OCI-LY3 (cell line): ENCODE data around the gene WDR5B.

Source experiments
- H2AFZ ChIP-seq: fragments of 200-600, 300-600 bp; shearing (Covaris generic); 2 replicates; pipeline ENCODE4 v1.6.0; 2014; ENCODE audit warnings: antibody characterized with exemption, low read depth, low read length
- H3K27ac ChIP-seq: fragments of 200-600, 300-600 bp; sonication (generic); 2 replicates; pipeline ENCODE4 v1.5.1; 2014; ENCODE audit warnings: mild to moderate bottlenecking, low read length, moderate library complexity, mixed read lengths
- H3K27me3 ChIP-seq: fragments of 200-600, 300-600 bp; sonication (generic); 2 replicates; pipeline ENCODE4 v1.6.1; 2014; ENCODE audit warnings: low read depth, low read length, mixed read lengths
- H3K36me3 ChIP-seq: fragments of 200-600, 300-600 bp; sonication (generic); replicated peaks from 2 replicates; pipeline ENCODE3; 2014; ENCODE audit warnings: low read depth, low read length, mixed read lengths
- H3K4me1 ChIP-seq: fragments of 300-600, 200-600 bp; sonication (generic); 2 replicates; pipeline ENCODE4 v1.6.1; 2014; ENCODE audit warnings: low read length, mixed read lengths
- H3K4me2 ChIP-seq: fragments of 200-600, 300-600 bp; sonication (generic); 2 replicates; pipeline ENCODE4 v1.6.1; 2014; ENCODE audit warnings: low read length, mixed read lengths
- H3K4me3 ChIP-seq: fragments of 300-600, 200-600 bp; sonication (generic); 2 replicates; pipeline ENCODE4 v1.5.1; 2014; ENCODE audit warnings: antibody characterized with exemption, mild to moderate bottlenecking, low read length, moderate library complexity
- H3K79me2 ChIP-seq: fragments of 300-600, 200-600 bp; shearing (Covaris generic); 2 replicates; pipeline ENCODE4 v1.6.1; 2014; ENCODE audit warnings: mild to moderate bottlenecking, low read length, mixed read lengths
- H3K9ac ChIP-seq: fragments of 300-600, 200-600 bp; shearing (Covaris generic); 2 replicates; pipeline ENCODE4 v1.6.0; 2014; ENCODE audit warnings: mild to moderate bottlenecking, low read length, moderate library complexity
- H3K9me3 ChIP-seq: fragments of 200-600, 300-600 bp; shearing (Covaris generic); 2 replicates; pipeline ENCODE4 v1.6.1; 2014; ENCODE audit warnings: low read length, mixed read lengths; ENCODE audit not compliant: insufficient read depth
- H4K20me1 ChIP-seq: fragments of 200-600, 300-600 bp; sonication (generic); 2 replicates; pipeline ENCODE4 v1.6.1; 2016; ENCODE audit warnings: low read length, mixed read lengths; ENCODE audit not compliant: insufficient read depth
- EZH2phosphoT487 ChIP-seq: fragments of 200-600 bp; shearing (Covaris generic); IDR thresholded peaks from 2 replicates; pipeline ENCODE4 v1.6.1; 2018; ENCODE audit warnings: antibody characterized with exemption, mixed run types, low read depth
- TF ChIP-seq, protein P1 (sequence below): fragments of 200-600, 300-600 bp; sonication (generic); IDR thresholded peaks from 2 replicates; pipeline ENCODE4 v1.5.1; 2014; ENCODE audit warnings: antibody characterized with exemption, low read length, low read depth

Gene WDR5B

DNA sequence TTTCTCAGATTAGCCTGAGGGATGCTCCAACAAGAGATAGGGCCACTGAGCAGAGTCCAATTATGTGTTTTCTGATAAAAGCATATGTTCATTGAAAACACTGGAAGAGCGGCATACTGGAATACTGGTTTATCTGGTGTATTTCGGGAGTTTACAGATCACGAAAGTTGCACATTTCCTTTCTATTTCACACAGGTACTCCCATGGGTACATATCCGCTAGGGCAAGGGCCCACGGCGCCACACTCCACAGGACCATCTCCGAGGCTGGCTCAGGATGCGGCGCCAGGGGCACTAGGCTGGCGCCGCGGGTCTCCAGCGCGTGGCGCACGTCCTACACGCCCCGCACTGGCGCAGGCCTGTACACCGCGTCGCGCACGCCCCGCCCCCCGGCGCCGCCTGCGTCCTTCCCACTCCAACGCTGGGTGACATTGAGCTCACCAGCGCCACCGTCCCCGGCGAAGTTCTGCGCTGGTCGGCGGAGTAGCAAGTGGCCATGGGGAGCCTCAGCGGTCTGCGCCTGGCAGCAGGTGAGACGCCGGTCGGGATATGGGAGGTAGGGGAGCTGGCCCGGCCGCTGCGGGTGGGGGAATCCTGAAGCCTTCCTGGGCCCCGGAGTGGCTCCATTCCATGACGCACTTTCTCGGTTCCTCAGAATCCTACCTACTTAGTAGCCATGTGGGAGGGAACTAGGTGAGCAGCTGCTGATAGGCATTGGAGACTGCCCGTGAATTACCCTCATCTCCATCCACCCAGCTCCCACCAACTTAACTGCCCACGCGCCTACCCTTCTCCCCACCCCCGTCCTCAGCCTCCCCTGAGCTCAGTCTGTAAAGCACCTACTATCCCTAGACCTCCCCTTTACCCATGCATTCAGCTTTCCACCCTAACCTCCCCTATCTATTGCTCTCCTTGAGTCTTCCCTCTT, 31.8 kb downstream of the WDR5B start, which contains the start of gene FAM162A:
Gene FAM162A (plus strand): TSS at position 412 of the 927 bp plus-strand sequence. CDS start 84 bp downstream, at position 496.
- Histone ChIP-seq H3K79me2 (peaks cover 91% of the 10 kb centered on the region), H3K4me1 (peaks cover 49% of the 10 kb centered on the region), H3K36me3 (peaks cover 39% of the 10 kb centered on the region), H3K9ac (peak within 1 kb of the TSS; percentile 83), H2AFZ (peak within 1 kb of the TSS; percentile 86), H3K9me3 (no peaks in the 10 kb centered on the region), H4K20me1 (no peaks in the 10 kb centered on the region), H3K4me2 (peak within 1 kb of the TSS; percentile 98), H3K27me3 (no peaks in the 10 kb centered on the region), H3K27ac (peak within 1 kb of the TSS; percentile 69), H3K4me3 (peak within 1 kb of the TSS; percentile 93)
- TF ChIP-seq, protein P1, sequence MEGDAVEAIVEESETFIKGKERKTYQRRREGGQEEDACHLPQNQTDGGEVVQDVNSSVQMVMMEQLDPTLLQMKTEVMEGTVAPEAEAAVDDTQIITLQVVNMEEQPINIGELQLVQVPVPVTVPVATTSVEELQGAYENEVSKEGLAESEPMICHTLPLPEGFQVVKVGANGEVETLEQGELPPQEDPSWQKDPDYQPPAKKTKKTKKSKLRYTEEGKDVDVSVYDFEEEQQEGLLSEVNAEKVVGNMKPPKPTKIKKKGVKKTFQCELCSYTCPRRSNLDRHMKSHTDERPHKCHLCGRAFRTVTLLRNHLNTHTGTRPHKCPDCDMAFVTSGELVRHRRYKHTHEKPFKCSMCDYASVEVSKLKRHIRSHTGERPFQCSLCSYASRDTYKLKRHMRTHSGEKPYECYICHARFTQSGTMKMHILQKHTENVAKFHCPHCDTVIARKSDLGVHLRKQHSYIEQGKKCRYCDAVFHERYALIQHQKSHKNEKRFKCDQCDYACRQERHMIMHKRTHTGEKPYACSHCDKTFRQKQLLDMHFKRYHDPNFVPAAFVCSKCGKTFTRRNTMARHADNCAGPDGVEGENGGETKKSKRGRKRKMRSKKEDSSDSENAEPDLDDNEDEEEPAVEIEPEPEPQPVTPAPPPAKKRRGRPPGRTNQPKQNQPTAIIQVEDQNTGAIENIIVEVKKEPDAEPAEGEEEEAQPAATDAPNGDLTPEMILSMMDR = peak; percentile 68
- no peak for TF ChIP-seq EZH2phosphoT487

DNA sequence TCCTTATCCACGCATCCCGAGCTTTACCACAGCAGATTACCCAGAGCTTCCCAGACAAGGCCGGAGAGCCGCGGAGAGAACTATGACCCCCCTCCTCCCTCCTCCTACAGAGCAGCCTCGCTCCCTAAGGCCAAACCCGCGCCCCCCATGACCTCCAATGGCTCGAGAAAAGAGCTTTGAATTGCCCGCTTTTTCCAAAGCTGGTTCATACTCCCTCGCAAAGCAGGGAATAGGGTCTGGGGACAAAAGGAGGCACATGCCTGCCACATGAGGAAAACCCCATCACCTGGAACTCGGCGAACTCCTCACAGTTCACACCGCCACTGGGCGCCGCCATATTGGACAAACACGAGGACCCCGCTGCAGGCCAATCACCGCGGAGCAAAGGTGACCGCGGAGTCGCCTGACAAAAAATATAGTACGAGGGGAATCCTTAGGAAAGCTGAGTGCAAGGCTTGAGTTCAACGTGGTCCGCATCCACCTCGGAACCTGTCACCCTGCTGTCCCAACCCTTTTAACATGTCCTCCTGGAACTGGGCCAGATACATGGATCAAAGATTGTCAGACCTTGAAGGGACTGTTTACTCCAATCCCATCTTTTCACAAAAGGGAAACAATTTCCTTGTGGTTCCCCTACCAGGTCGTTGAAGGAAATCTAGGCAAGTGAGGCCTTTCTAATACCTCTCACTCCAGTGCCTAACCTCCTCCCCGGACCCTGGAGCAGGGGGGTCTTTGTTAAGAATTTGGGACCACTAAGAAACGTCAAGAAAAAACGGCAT, 32.8 kb downstream of the WDR5B start, which contains the start of gene MIX23:
Gene MIX23 (minus strand): TSS at position 344 of the 779 bp plus-strand sequence. CDS start 7 bp downstream, at position 337.
- H3K4me2 ChIP-seq = peak within 1 kb of the TSS; percentile 98
- peak within 1 kb of the TSS; percentile 86 for H2AFZ ChIP-seq
- H3K9ac ChIP-seq = peak within 1 kb of the TSS; percentile 83
- H3K9me3 ChIP-seq = no peaks in the 10 kb centered on the region
- no peaks in the 10 kb centered on the region for H4K20me1 ChIP-seq
- H3K27ac ChIP-seq = peak within 1 kb of the TSS; percentile 69
- H3K36me3 ChIP-seq = peaks cover 43% of the 10 kb centered on the region
- H3K27me3 ChIP-seq = no peaks in the 10 kb centered on the region
- H3K4me1 ChIP-seq = peaks cover 49% of the 10 kb centered on the region
- H3K4me3 ChIP-seq = peak within 1 kb of the TSS; percentile 93
- TF ChIP-seq, protein P1 = no peak
- no peak for TF ChIP-seq EZH2phosphoT487
- peaks cover 95% of the 10 kb centered on the region for H3K79me2 ChIP-seq

DNA sequence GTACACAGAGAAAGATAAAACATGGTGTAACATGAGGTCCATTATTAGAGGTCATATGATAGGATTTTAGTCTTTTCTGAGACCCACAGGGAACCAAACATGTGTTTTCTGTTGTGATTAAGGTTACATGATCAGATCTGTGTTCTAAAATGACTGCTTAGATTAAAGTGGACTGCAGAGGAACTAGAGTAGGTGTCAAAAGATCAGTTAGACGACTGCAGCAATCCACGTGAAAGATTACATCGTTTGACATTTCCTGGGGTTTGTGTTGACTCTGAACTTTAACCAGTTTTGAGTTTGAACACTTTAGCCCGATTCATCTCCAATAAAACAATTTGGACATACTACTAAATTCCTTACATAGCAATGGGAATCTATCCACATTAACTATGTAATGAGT, 37.9 kb downstream of the WDR5B start:
- peaks cover 80% of the 10 kb centered on the region for H3K79me2 ChIP-seq
- no peaks in the 10 kb centered on the region for H4K20me1 ChIP-seq
- no peak for TF ChIP-seq EZH2phosphoT487
- H3K27me3 ChIP-seq = no peaks in the 10 kb centered on the region
- H3K4me2 ChIP-seq = no peak overlapping the region
- H3K4me3 ChIP-seq = no peak overlapping the region
- H3K27ac ChIP-seq = no peak overlapping the region
- H3K4me1 ChIP-seq = peaks cover 25% of the 10 kb centered on the region
- H3K36me3 ChIP-seq = peaks cover 23% of the 10 kb centered on the region
- H3K9me3 ChIP-seq = no peaks in the 10 kb centered on the region
- H3K9ac ChIP-seq = no peak overlapping the region
- H2AFZ ChIP-seq = no peak overlapping the region

DNA sequence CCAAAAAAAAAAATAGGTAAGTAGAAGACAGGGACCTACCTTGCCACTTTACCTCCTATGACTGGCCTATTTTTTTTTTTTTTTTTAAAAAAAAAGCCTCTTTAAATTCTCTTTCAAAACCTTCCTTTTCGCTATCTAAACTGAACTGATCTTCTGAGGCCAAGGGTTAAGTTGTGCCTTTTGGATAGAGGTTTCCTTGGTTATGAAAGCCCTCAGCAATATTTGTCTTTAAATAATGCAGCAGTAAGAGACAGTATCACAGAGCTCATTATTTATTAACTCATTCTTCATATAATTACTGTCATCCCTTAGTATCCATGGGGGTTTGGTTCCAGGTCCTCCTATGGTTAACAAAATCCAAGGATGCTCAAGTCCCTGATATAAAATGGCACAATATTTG, 41.8 kb downstream of the WDR5B start:
- Histone ChIP-seq H3K9ac (no peak overlapping the region), H2AFZ (no peak overlapping the region), H3K79me2 (peaks cover 46% of the 10 kb centered on the region), H3K4me1 (no peaks in the 10 kb centered on the region), H4K20me1 (no peaks in the 10 kb centered on the region), H3K36me3 (peaks cover 21% of the 10 kb centered on the region), H3K27ac (no peak overlapping the region), H3K4me3 (no peak overlapping the region), H3K9me3 (no peaks in the 10 kb centered on the region), H3K4me2 (no peak overlapping the region), H3K27me3 (no peaks in the 10 kb centered on the region)
- TF ChIP-seq EZH2phosphoT487 = no peak
- TF ChIP-seq, protein P1 = no peak
